ENCODE measurements around the gene NHEJ1. TPM values are rescaled to one million over a fixed set of nuclear protein-coding genes. Genes with fewer than 3 reads are reported as not detected.
"Not testable (repeated sequence)": the region's sequence is repeated elsewhere in the genome, so short reads cannot be mapped to it uniquely, and the experiment has no call there.

Gene NHEJ1, protein sequence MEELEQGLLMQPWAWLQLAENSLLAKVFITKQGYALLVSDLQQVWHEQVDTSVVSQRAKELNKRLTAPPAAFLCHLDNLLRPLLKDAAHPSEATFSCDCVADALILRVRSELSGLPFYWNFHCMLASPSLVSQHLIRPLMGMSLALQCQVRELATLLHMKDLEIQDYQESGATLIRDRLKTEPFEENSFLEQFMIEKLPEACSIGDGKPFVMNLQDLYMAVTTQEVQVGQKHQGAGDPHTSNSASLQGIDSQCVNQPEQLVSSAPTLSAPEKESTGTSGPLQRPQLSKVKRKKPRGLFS
- 10 to 100 TPM; 14.4 to 19.4 TPM for total RNA-seq

DNA sequence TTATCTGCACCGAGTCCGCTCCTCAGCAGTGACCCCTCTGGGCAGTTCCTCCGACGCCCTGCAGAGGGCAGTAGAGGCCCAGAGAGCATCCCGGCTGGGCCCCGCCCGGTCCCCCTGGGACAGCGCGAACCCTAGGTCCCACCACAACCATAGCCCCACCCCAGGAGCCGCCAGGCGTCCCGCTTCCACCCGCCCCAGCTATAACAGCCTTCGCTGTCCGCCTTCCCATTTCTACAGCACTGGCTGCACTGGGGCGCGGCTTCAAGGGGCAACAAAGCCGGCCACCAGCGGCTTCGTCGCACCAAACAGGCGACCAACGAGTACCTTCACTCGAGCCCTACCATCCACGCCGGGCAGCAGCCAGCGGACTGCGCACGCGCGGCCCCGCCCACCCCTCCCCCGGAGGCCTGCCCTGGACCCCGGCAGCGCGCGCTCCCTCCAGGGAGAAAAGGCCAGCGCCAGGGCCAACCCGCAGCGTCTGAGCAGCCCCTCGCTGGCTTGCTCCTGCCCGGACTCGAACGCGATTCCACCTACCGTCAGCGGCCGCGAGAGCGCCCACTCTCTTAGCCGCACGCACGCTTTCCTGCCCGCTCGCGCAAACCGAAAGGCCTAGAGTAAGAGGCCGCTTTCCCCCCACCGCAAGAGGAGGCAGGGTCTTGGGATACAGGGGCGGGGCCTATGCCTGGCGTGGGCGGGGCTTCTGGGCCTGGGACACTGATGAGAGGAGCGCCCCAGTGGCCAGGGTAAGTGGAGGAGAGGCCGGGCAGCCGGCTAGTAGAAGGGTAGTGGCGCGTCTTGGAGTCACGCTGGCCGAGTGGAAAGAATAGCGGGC is at the start of gene NHEJ1:
Gene NHEJ1, minus strand, starts transcription at position 630 of the 832 bp plus-strand sequence. CDS start 2,453 bp downstream, outside the sequence.
- H3K36me3 Mint-ChIP-seq, result peaks cover 13% of the 10 kb centered on the region
- peak; percentile 96 for DNase-seq
- peak within 1 kb of the TSS; percentile 93 for H3K27ac Mint-ChIP-seq
- peaks cover 19% of the 10 kb centered on the region for H3K4me1 Mint-ChIP-seq
- ATAC-seq, result peak; percentile 87
- peak within 1 kb of the TSS; percentile 80 for H3K4me3 Mint-ChIP-seq
- H3K27me3 Mint-ChIP-seq, result no peaks in the 10 kb centered on the region
- no peaks in the 10 kb centered on the region for H3K9me3 Mint-ChIP-seq (ENCODE audit: low read depth)
- CTCF ChIA-PET, result interaction anchor here (0.6 to 10.1 kb wide), 28 partner anchors 13 to 153 kb away, joined by 3 to 150 read pairs (median 5); partner anchors contain the start of genes ABCB6, ANKZF1, ATG9A and CNPPD1

DNA sequence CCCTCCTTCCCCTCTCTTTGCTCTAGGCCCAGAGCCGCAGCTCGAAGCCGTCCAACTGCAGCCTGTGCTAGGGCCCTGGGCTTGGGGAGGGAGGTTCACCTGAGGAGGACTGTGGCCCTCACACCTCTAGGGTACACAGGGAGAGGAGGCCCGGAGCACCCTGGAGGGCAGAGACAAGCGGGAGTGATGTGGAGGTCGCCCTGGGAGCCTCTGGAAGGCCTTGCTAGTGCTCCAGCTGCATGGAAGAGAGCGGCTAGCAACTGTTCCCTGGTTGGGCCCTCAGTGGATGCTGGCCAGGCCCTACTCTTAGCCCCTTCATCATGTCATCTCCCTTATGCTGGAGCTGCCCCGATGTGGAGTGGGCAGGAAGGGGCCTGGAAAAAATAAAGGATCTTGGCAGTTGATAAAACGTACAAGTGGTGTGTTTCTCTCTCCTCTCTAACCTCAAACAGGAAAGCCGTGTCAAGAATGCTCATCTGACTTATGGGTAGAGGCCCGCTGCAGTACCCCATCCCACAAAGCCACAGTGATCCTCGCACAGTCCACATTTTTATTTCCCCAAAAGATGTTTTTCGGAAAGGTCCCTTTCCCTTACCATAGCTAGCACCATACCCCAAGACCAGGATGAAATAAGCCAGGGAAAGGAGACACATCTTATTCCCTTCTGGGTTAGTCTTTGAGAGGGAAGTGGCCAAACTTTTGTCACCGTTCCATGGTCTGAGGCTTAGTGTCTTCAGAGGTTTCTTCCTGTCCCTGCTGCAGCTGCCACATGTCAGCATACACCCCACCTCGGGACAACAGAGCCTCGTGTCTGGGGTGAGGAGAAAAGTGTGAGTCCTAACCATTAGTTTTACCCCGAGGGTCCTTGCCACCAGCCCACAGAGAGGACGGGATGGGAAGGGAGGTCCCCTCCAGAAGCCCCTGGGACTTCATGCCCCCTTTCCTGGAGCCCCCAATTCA is 48.9 kb upstream of the NHEJ1 start:
- Mint-ChIP-seq H3K36me3 (peaks cover 27% of the 10 kb centered on the region), H3K27ac (peak overlapping the region; percentile 93), H3K4me3 (peak overlapping the region; percentile 81), H3K9me3 (ENCODE audit: low read depth) (peaks cover under 1% of the 10 kb centered on the region), H3K27me3 (no peaks in the 10 kb centered on the region), H3K4me1 (peaks cover 58% of the 10 kb centered on the region)
- no peak for ATAC-seq
- CTCF ChIA-PET, result interaction anchor here (1.2 to 6.9 kb wide), 7 partner anchors 29 to 86 kb away, joined by 3 to 65 read pairs (median 16); partner anchors contain the start of genes CNPPD1, DNAJB2 and SLC23A3
- no peak for DNase-seq

DNA sequence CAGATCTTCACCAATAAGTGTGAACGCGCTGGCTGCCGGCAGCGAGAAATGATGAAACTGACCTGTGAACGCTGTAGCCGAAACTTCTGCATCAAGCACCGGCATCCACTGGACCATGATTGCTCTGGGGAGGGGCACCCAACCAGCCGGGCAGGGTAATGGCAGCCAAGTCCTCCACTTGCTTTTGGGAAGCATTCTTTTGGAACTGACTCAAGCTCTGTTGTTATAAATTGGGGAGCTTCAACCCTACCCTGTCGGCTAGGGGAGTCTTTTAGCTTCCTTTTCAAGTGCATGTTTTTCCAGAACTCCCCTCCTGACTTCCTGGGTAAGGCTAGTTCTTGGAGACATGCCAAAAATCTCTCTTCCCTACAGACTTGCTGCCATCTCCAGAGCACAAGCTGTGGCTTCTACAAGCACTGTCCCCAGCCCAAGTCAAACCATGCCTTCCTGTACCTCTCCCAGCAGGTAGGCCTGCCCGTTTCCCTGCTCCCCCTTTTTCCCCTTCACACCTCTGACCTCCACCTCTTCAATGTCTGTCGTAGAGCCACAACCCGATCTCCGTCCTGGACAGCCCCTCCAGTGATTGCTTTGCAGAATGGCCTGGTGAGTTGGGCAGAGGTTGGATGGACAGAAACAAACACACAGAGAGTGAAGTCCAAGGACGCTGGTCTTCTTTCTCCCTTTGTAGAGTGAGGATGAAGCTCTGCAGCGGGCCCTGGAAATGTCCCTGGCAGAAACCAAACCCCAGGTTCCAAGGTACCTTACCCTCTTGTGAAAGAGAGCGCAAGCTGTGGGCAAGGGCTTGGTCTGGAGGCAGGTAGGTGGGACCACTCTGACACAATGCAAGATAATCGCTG is 47.5 kb upstream of the NHEJ1 start:
- H3K27ac Mint-ChIP-seq, result peak overlapping the region; percentile 93
- H3K4me3 Mint-ChIP-seq, result peak overlapping the region; percentile 81
- DNase-seq (no peak), ATAC-seq (no peak)
- CTCF ChIA-PET, result interaction anchor here (1.0 to 6.9 kb wide), 8 partner anchors 27 to 87 kb away, joined by 3 to 65 read pairs (median 14); partner anchors contain the start of genes CNPPD1, DNAJB2 and SLC23A3
- peaks cover 27% of the 10 kb centered on the region for H3K36me3 Mint-ChIP-seq
- peaks cover 56% of the 10 kb centered on the region for H3K4me1 Mint-ChIP-seq
- peaks cover 5% of the 10 kb centered on the region for H3K9me3 Mint-ChIP-seq (ENCODE audit: low read depth)
- H3K27me3 Mint-ChIP-seq, result no peaks in the 10 kb centered on the region

DNA sequence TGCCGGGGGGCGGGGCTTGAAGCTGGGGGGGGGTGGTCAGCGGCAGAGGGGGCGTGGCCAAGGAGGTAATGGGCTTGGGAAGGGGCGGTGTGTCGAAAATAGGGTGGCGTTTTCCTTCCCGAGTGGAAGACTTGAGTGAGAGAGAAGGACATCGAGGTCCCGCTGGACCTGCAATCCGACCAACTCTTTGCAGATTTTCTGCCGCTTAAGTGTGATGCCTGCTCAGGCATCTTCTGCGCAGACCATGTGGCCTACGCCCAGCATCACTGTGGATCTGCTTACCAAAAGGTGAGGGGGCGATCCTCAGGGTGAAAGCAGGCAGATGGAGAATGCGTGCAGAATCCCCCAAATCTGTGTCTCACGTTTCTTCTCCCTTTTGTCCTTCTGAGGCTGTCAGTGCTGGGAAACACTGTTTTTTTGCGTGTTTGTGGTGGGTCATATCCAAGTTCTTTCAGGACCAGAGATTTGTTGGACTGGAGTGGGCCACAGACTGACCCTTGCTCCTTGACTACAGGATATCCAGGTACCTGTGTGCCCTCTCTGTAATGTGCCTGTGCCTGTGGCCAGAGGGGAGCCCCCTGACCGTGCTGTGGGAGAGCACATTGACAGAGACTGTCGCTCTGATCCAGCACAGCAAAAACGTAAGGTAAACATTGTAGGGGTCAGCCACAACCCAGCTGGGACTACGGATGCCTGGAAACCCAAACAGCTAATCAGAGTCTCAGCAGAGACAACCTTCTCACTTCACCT is 46.7 kb upstream of the NHEJ1 start:
- Mint-ChIP-seq H3K36me3 (peaks cover 28% of the 10 kb centered on the region), H3K4me3 (peak overlapping the region; percentile 81), H3K9me3 (ENCODE audit: low read depth) (peaks cover 5% of the 10 kb centered on the region), H3K27ac (peak overlapping the region; percentile 93), H3K4me1 (peaks cover 56% of the 10 kb centered on the region), H3K27me3 (no peaks in the 10 kb centered on the region)
- DNase-seq, result no peak
- CTCF ChIA-PET, result interaction anchor here (0.6 to 6.9 kb wide), 17 partner anchors 9 to 88 kb away, joined by 3 to 65 read pairs (median 7); partner anchors contain the start of genes ABCB6, CNPPD1, DNAJB2 and NHEJ1
- ATAC-seq, result no peak

DNA sequence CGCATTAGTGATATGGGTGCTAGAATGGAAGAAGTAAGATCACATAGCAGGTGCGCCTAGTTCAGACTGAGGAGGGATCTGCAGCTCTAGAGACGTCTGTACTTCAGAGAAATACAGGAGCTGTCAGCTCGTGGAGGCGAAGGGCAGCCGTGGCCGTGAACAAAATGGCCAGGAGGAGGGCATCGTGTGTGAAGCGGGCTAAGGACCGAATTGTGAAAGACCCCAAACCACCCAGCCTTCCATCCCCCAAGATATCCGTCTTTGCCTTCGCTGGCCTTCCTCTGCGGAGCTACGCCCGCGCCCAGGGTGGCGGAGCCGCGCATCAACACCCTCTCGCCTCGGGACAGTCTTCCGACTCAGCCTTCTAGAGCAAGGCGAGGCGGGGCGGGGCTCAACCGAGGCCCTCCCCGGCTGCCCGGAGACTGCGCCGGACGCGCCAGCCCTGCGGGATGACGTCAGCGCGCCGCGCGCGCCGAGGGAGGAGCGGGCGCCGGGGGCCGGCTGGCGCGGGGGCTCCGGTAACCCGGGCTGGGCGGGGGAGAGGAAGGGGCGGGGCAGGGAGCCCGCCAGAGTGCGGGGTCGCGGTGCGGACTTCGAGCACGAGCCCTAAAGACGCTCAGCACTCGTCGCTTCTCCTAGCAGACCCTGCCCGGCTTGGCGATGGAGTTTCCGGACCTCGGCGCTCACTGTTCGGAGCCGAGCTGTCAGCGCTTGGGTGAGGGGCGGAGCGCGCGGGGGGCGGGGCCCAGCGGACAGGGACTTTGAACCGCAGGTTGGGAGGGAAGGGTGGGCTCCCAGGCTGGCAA is 45.9 kb upstream of the NHEJ1 start, which contains the start of gene ZFAND2B:
Gene ZFAND2B, plus strand, starts transcription at position 455 of the 806 bp plus-strand sequence. Its CDS starts 206 bp downstream, at position 661.
- CTCF ChIA-PET, result interaction anchor here (0.6 to 6.9 kb wide), 15 partner anchors 10 to 89 kb away, joined by 3 to 65 read pairs (median 6); partner anchors contain the start of genes ABCB6, CNPPD1, DNAJB2 and NHEJ1
- DNase-seq, result peak; percentile 96
- peaks cover 5% of the 10 kb centered on the region for H3K9me3 Mint-ChIP-seq (ENCODE audit: low read depth)
- H3K36me3 Mint-ChIP-seq, result peaks cover 26% of the 10 kb centered on the region
- H3K4me3 Mint-ChIP-seq, result peak within 1 kb of the TSS; percentile 81
- ATAC-seq, result peak; percentile 95
- H3K27me3 Mint-ChIP-seq, result no peaks in the 10 kb centered on the region
- peaks cover 53% of the 10 kb centered on the region for H3K4me1 Mint-ChIP-seq
- peak within 1 kb of the TSS; percentile 93 for H3K27ac Mint-ChIP-seq

DNA sequence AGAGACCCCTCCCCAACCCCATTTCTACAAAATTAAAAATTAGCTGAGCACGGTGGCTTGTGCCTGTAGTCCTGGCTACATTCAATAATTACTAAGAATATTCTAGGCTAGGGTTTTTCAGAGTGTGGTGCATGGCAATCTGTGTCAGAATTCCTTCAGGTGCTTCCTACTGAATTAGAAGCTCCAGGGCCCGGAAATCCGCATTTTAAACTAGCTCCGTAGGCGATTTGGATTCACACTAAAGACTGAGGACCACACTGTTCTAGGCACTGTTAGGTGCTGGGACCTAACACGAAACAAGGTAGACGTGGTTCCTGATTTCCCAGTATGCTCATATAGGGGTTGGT is 45.3 kb upstream of the NHEJ1 start:
- H3K9me3 Mint-ChIP-seq (ENCODE audit: low read depth), result peaks cover 6% of the 10 kb centered on the region

DNA sequence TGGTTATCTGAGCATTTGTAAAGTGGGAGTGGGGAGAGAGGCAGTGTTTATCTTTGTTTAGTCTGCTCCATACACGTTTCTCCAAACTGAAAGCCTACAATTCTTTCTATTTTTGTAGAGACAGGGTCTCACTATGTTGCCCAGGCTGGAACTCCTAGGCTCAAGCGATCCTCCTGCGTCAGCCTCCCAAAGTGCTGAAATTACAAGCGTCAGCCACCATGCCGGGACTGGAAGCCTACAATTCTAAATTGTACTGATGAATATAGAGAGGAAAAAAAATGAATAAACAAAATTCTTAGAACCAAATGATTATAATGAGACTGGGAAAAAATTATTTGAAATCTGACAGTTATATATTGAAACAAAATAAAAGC is 44.5 kb upstream of the NHEJ1 start:
- no peak overlapping the region for H3K27ac Mint-ChIP-seq
- CTCF ChIA-PET, result interaction anchor here (2.2 to 6.9 kb wide), 2 partner anchors 16 to 33 kb away, joined by 9 to 65 read pairs; partner anchors contain the start of gene SLC23A3
- no peak overlapping the region for H3K4me3 Mint-ChIP-seq
- H3K27me3 Mint-ChIP-seq, result no peaks in the 10 kb centered on the region
- DNase-seq (no peak), ATAC-seq (no peak)
- peaks cover 8% of the 10 kb centered on the region for H3K9me3 Mint-ChIP-seq (ENCODE audit: low read depth)
- peaks cover 47% of the 10 kb centered on the region for H3K4me1 Mint-ChIP-seq
- peaks cover 23% of the 10 kb centered on the region for H3K36me3 Mint-ChIP-seq

More for the DNA sequence above, 45.3 kb upstream of the NHEJ1 start:
- peaks cover 49% of the 10 kb centered on the region for H3K4me1 Mint-ChIP-seq
- CTCF ChIA-PET, result interaction anchor here (0.6 to 6.9 kb wide), 14 partner anchors 11 to 89 kb away, joined by 3 to 65 read pairs (median 6); partner anchors contain the start of genes ABCB6, CNPPD1, DNAJB2 and NHEJ1
- ATAC-seq (no peak), DNase-seq (no peak)
- no peaks in the 10 kb centered on the region for H3K27me3 Mint-ChIP-seq
- H3K4me3 Mint-ChIP-seq, result peak overlapping the region; percentile 81
- H3K27ac Mint-ChIP-seq, result peak overlapping the region; percentile 93
- peaks cover 25% of the 10 kb centered on the region for H3K36me3 Mint-ChIP-seq

DNA sequence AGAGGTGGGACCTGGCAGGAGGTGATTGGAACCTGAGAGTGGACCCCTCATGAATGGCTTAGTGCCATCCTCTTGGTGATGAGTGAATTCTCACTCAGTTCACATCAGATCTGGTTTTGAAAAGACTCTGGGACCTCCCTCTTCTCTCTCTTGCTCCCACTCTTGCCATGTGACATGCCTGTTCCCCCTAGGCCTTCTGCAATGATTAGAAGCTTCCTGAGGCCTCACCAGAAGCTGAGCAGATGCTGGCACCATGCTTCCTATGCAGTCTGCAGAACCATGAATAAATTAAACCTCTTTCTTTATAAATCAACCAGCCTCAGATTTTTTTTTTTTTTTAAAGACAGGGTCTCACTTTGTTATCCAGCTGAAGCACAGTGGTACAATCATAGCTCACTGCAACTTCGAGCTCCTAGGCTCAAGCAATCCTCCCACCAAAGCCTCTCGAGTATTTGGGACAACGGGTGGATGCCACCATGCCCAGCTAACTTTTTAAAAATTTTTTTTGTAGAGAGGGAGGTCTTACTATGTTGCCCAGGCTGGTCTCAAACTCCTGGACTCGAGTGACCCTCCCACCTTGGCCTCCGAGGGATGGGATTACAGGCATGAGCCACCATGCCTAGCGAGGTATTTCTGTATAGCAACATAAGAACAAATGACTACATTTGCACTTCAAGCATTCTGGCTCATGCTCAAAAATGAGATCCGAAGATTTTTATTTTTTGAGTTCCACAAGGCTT is 44.0 kb upstream of the NHEJ1 start:
- peaks cover 45% of the 10 kb centered on the region for H3K4me1 Mint-ChIP-seq
- H3K36me3 Mint-ChIP-seq, result peaks cover 22% of the 10 kb centered on the region

DNA sequence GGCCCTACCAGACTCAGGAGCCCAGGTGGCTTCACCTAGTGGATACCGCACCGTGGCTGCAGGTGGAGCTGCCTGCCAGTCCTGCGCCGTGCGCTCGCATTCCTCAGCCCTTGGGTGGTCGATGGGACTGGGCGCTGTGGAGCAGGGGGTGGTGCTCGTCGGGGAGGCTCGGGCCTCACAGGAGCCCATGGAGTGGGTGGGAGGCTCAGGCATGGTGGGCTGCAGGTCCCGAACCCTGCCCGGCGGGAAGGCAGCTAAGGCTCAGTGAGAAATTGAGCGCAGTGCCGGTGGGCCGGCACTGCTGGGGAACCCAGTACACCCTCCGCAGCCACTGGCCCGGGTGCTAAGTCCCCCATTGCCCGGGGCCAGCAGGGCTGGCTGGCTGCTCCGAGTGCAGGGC is 40.7 kb upstream of the NHEJ1 start:
- not testable (repeated sequence) for DNase-seq; H3K9me3 Mint-ChIP-seq (ENCODE audit: low read depth); H3K27me3 Mint-ChIP-seq; H3K36me3 Mint-ChIP-seq; H3K27ac Mint-ChIP-seq; H3K4me3 Mint-ChIP-seq; ATAC-seq
- peaks cover 24% of the 10 kb centered on the region for H3K4me1 Mint-ChIP-seq
- CTCF ChIA-PET, result interaction anchor here (1.1 to 2.5 kb wide), 6 partner anchors 9 to 94 kb away, joined by 3 to 14 read pairs (median 6); no protein-coding TSS in a partner anchor

More for the DNA sequence above, 44.0 kb upstream of the NHEJ1 start:
- no peak overlapping the region for H3K27ac Mint-ChIP-seq
- H3K9me3 Mint-ChIP-seq (ENCODE audit: low read depth), result peaks cover 8% of the 10 kb centered on the region
- H3K27me3 Mint-ChIP-seq, result no peaks in the 10 kb centered on the region
- ATAC-seq (no peak), DNase-seq (no peak)
- H3K4me3 Mint-ChIP-seq, result no peak overlapping the region
- CTCF ChIA-PET, result interaction anchor here (0.7 to 6.9 kb wide), 2 partner anchors 28 to 33 kb away, joined by 3 to 65 read pairs; partner anchors contain the start of genes CNPPD1 and SLC23A3
